Hepatocyte (in vitro differentiated cells): Measurements from ENCODE around the gene KDELR3.

Experiments used
- EZH2 ChIP-seq: fragments of 200-600 bp; sonication (generic); IDR thresholded peaks from 2 replicates; pipeline ENCODE4 v1.6.1; 2016; ENCODE audit warnings: antibody characterized with exemption, mild to moderate bottlenecking, borderline replicate concordance
- EZH2phosphoT487 ChIP-seq: fragments of 200-600 bp; sonication (generic); IDR thresholded peaks from one replicate; pipeline ENCODE4 v1.6.1; 2018; ENCODE audit warnings: antibody characterized with exemption, mild to moderate bottlenecking, low read depth, moderate library complexity; ENCODE audit not compliant: unreplicated experiment, severe bottlenecking
- TF ChIP-seq, protein P1 (sequence below): fragments of 200-600 bp; sonication (generic); IDR thresholded peaks from 2 replicates; pipeline ENCODE4 v1.5.1; 2016; ENCODE audit warnings: antibody characterized with exemption, mild to moderate bottlenecking; ENCODE audit not compliant: poor library complexity

- TF ChIP-seq, protein P1, sequence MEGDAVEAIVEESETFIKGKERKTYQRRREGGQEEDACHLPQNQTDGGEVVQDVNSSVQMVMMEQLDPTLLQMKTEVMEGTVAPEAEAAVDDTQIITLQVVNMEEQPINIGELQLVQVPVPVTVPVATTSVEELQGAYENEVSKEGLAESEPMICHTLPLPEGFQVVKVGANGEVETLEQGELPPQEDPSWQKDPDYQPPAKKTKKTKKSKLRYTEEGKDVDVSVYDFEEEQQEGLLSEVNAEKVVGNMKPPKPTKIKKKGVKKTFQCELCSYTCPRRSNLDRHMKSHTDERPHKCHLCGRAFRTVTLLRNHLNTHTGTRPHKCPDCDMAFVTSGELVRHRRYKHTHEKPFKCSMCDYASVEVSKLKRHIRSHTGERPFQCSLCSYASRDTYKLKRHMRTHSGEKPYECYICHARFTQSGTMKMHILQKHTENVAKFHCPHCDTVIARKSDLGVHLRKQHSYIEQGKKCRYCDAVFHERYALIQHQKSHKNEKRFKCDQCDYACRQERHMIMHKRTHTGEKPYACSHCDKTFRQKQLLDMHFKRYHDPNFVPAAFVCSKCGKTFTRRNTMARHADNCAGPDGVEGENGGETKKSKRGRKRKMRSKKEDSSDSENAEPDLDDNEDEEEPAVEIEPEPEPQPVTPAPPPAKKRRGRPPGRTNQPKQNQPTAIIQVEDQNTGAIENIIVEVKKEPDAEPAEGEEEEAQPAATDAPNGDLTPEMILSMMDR = no peak
- TF ChIP-seq EZH2 (no peak), EZH2phosphoT487 (no peak)
Measured at GRCh38 chr22:38471237-38471636, 3.3 kb downstream of the KDELR3 start.
